Mesendoderm (in vitro differentiated cells): Measurements from ENCODE around the gene ACTN1.

Experiments
- DNase-seq: peaks from one replicate; pipeline ENCODE4 v3.0.0; 2013
- H2AK5ac ChIP-seq: 2 replicates; pipeline ENCODE4 v1.6.1; 2013; ENCODE audit warnings: low read length, inconsistent platforms
- H2BK120ac ChIP-seq: 2 replicates; pipeline ENCODE4 v1.6.1; 2013; ENCODE audit warnings: low read depth, mild to moderate bottlenecking, low read length, moderate library complexity, mixed read lengths
- H2BK15ac ChIP-seq: replicated peaks from 2 replicates; pipeline ENCODE4 v1.6.1; 2013; ENCODE audit warnings: low read depth, mild to moderate bottlenecking, moderate library complexity
- H2BK5ac ChIP-seq: 2 replicates; pipeline ENCODE4 v1.6.1; 2013; ENCODE audit warnings: low read length, inconsistent platforms
- H3K18ac ChIP-seq: 2 replicates; pipeline ENCODE4 v1.6.1; 2013; ENCODE audit warnings: mild to moderate bottlenecking, low read length, mixed read lengths
- H3K23ac ChIP-seq: one replicate; pipeline ENCODE4 v1.6.1; 2013; ENCODE audit warnings: low read length
- H3K27ac ChIP-seq: 2 replicates; pipeline ENCODE4 v1.5.1; 2013; ENCODE audit warnings: low read depth, mild to moderate bottlenecking, inconsistent platforms, low read length, moderate library complexity
- H3K27me3 ChIP-seq: 2 replicates; pipeline ENCODE4 v1.6.1; 2013; ENCODE audit warnings: low read length, control low read depth, mild to moderate bottlenecking, inconsistent platforms; ENCODE audit not compliant: insufficient read depth, poor library complexity
- H3K36me3 ChIP-seq: 2 replicates; pipeline ENCODE4 v1.6.1; 2013; ENCODE audit warnings: low read length, inconsistent platforms; ENCODE audit not compliant: control insufficient read depth, insufficient read depth
- H3K4ac ChIP-seq: one replicate; pipeline ENCODE4 v1.6.1; 2013; ENCODE audit warnings: low read depth, mild to moderate bottlenecking, low read length, moderate library complexity
- H3K4me1 ChIP-seq: 2 replicates; pipeline ENCODE4 v1.6.1; 2013; ENCODE audit warnings: low read depth, low read length, inconsistent platforms; ENCODE audit not compliant: control insufficient read depth
- H3K4me2 ChIP-seq: 2 replicates; pipeline ENCODE4 v1.6.1; 2013; ENCODE audit warnings: low read length
- H3K4me3 ChIP-seq: 2 replicates; pipeline ENCODE4 v1.5.1; 2013; ENCODE audit warnings: mild to moderate bottlenecking, low read length
- H3K56ac ChIP-seq: one replicate; pipeline ENCODE4 v1.6.1; 2013; ENCODE audit warnings: low read length
- H3K79me1 ChIP-seq: 2 replicates; pipeline ENCODE4 v1.6.1; 2013; ENCODE audit warnings: low read length, inconsistent platforms
- H3K79me2 ChIP-seq: 2 replicates; pipeline ENCODE4 v1.6.1; 2013; ENCODE audit warnings: mild to moderate bottlenecking, low read length; ENCODE audit not compliant: control insufficient read depth, insufficient read depth
- H3K9ac ChIP-seq: 2 replicates; pipeline ENCODE4 v1.6.1; 2013; ENCODE audit warnings: low read length, inconsistent platforms
- H4K5ac ChIP-seq: one replicate; pipeline ENCODE4 v1.6.1; 2013; ENCODE audit warnings: low read length
- H4K8ac ChIP-seq: one replicate; pipeline ENCODE4 v1.6.1; 2013; ENCODE audit warnings: low read depth, mild to moderate bottlenecking, control low read depth, low read length, moderate library complexity
- WGBS: extraction: QIAGEN DNeasy Blood & Tissue Kit; methylation state at CpG from one replicate; pipeline ENCODE4 v1.1.7; 2013; ENCODE audit warnings: low lambda C conversion rate, missing lambda C conversion rate; ENCODE audit not compliant: insufficient coverage; ENCODE audit errors: extremely low coverage; 5-methylcytosine and 5-hydroxymethylcytosine counted together

ACTN1 gene

DNA sequence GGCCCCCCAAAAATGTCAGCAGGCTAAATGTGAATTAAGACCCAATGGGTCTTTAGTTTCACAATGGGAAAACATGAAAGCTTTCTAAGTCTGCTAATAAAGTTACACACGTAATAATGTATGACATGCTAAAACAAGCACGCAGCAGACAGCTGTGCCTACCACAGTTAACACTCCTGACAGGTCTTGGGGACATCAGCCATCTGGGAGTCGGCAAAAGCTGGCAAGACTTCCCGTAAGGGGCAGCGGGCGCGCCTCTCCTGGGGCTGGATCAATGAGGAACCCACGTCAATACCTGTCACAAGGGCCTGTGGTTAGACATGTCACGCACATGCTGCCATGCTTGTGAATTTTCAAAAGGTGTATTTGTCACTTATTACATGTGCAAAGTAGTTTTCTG is 45.0 kb downstream of the ACTN1 start:
- no peak overlapping the region for H2BK120ac ChIP-seq
- H3K36me3 ChIP-seq: no peaks in the 10 kb centered on the region
- no peak overlapping the region for H3K23ac ChIP-seq
- no peak overlapping the region for H3K4me2 ChIP-seq
- H2AK5ac ChIP-seq: no peak overlapping the region
- H3K79me2 ChIP-seq: peaks cover 82% of the 10 kb centered on the region
- no peak overlapping the region for H3K4ac ChIP-seq
- DNase-seq: no peak
- no peak overlapping the region for H4K8ac ChIP-seq
- H2BK15ac ChIP-seq: no peak overlapping the region
- no peak overlapping the region for H3K27ac ChIP-seq
- H3K56ac ChIP-seq: no peak overlapping the region
- H3K4me3 ChIP-seq: no peak overlapping the region
- no CpG with 5 or more reads among the region's 9 CpGs for WGBS
- H3K9ac ChIP-seq: no peak overlapping the region
- no peak overlapping the region for H3K18ac ChIP-seq
- no peak overlapping the region for H2BK5ac ChIP-seq
- H3K4me1 ChIP-seq: peaks cover 22% of the 10 kb centered on the region
- peaks cover 32% of the 10 kb centered on the region for H3K79me1 ChIP-seq
- H3K27me3 ChIP-seq: no peaks in the 10 kb centered on the region
- H4K5ac ChIP-seq: no peak overlapping the region

DNA sequence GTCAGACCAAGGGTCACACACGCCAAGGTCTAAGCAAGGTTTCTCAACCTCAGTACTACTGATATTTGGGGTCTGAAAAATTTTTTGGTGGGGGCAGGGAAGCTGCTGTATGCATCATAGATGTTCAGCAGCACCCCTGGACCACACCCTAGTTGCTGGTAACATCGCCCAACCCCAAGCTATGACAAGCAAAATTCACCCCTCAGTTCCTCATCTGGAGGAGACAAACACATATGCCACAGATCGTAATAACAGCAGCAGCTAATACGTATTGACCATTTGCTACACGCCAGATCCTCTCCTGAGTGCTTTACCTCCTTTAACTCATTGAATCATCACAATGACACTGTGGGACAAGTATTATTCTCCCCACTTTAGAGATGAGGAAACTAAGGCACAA is 46.4 kb downstream of the ACTN1 start:
- WGBS: no CpG with 5 or more reads among the region's 5 CpGs
- DNase-seq: no peak
- no peak overlapping the region for H4K8ac ChIP-seq
- H3K4me3 ChIP-seq: no peak overlapping the region
- H3K36me3 ChIP-seq: no peaks in the 10 kb centered on the region
- no peak overlapping the region for H3K56ac ChIP-seq
- no peak overlapping the region for H4K5ac ChIP-seq
- peaks cover 82% of the 10 kb centered on the region for H3K79me2 ChIP-seq
- H2BK120ac ChIP-seq: no peak overlapping the region
- H3K4ac ChIP-seq: no peak overlapping the region
- H3K79me1 ChIP-seq: peaks cover 32% of the 10 kb centered on the region
- no peak overlapping the region for H3K23ac ChIP-seq
- H3K4me1 ChIP-seq: peaks cover 12% of the 10 kb centered on the region
- no peak overlapping the region for H2BK15ac ChIP-seq
- H3K27ac ChIP-seq: no peak overlapping the region
- no peak overlapping the region for H3K18ac ChIP-seq
- H2AK5ac ChIP-seq: no peak overlapping the region
- no peak overlapping the region for H2BK5ac ChIP-seq
- no peak overlapping the region for H3K4me2 ChIP-seq
- no peaks in the 10 kb centered on the region for H3K27me3 ChIP-seq
- H3K9ac ChIP-seq: no peak overlapping the region

DNA sequence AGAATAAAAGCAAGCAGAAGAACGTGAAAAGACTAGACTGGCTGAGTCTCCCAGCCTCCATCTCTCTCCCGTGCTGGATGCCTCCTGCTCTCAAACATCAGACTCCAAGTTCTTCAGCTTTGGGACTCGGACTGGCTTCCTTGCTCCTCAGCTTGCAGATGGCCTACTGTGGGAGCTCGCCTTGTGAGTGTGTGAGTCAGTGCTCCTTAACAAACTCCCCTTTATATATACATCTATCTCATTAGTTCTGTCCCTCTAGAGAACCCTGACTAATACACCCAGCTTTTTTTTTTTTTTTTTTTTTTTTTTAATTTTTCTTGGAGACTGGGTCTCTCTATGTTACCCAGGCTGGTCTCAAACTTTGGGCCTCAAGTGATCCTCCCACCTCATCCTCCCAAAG is 46.9 kb downstream of the ACTN1 start:
- Histone ChIP-seq H3K4me1 (peaks cover 9% of the 10 kb centered on the region), H3K9ac (no peak overlapping the region), H3K27me3 (no peaks in the 10 kb centered on the region), H2BK15ac (no peak overlapping the region), H4K8ac (no peak overlapping the region), H3K56ac (no peak overlapping the region), H2BK120ac (no peak overlapping the region), H3K4me3 (no peak overlapping the region), H3K23ac (no peak overlapping the region), H3K18ac (no peak overlapping the region), H3K27ac (no peak overlapping the region), H4K5ac (no peak overlapping the region), H2BK5ac (no peak overlapping the region), H2AK5ac (no peak overlapping the region), H3K4ac (no peak overlapping the region), H3K79me2 (peaks cover 82% of the 10 kb centered on the region), H3K79me1 (peaks cover 32% of the 10 kb centered on the region), H3K4me2 (no peak overlapping the region), H3K36me3 (no peaks in the 10 kb centered on the region)
- DNase-seq: no peak
- no CpG with 5 or more reads among the region's 4 CpGs for WGBS

DNA sequence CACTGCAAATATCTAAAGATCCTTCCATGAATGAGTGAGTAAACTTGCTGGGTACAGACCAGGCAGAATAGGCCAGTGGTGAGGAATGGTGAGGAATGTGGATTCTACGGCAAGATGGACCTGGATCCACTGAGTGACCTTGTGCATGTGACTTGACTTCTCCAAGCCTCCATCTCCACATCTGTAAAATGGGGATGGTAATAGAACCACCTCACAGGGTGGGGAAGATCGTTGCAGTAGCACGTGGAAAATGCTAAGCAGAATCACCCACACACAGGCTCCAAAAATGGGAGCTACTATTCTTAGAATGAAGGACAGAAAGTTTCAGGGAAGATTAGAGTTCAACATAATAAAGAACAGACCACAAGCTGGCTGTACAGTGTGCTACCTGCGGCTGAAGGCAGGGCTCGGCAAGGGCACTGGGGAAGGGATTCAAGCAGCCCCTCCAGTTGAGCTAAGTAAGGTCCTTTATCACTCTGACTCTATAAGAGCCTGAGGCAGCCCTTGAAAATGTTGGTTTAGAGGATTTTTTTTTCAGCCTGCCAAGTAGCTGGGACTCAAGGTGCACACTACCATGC is 47.5 kb downstream of the ACTN1 start:
- Histone ChIP-seq H3K27me3 (no peaks in the 10 kb centered on the region), H3K27ac (no peak overlapping the region), H2AK5ac (no peak overlapping the region), H4K8ac (no peak overlapping the region), H3K4ac (no peak overlapping the region), H4K5ac (no peak overlapping the region), H2BK5ac (no peak overlapping the region), H3K18ac (no peak overlapping the region), H3K56ac (no peak overlapping the region), H3K23ac (no peak overlapping the region), H3K4me3 (no peak overlapping the region), H3K79me2 (peaks cover 86% of the 10 kb centered on the region), H3K4me2 (no peak overlapping the region), H2BK120ac (no peak overlapping the region), H3K79me1 (peaks cover 35% of the 10 kb centered on the region), H3K4me1 (peaks cover 8% of the 10 kb centered on the region), H3K9ac (no peak overlapping the region), H2BK15ac (no peak overlapping the region), H3K36me3 (no peaks in the 10 kb centered on the region)
- no CpG with 5 or more reads among the region's 5 CpGs for WGBS
- no peak for DNase-seq

DNA sequence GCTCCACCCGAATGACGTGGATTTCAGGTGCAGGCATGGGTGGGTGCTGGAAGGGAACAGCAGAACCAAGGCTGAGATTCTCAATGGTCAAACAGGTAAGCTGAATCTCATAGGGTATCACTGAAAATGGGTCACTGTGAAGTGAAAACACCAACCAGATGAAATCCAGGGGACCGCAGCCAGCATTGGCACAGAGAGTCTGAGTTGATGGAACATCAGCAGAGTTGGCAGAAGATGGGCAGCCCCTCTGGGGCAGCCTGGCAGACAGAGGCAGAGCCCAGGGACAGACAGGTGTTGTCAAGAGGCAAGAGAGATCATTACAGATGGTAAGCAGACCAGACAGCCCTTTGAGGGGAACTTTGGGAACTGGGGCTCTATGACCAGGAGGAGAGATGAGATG is 48.0 kb downstream of the ACTN1 start:
- no peak overlapping the region for H2BK120ac ChIP-seq
- no peak overlapping the region for H3K4ac ChIP-seq
- H3K9ac ChIP-seq: no peak overlapping the region
- H3K79me1 ChIP-seq: peaks cover 35% of the 10 kb centered on the region
- no peak overlapping the region for H2BK15ac ChIP-seq
- H2BK5ac ChIP-seq: no peak overlapping the region
- no peak overlapping the region for H4K5ac ChIP-seq
- no peak overlapping the region for H3K27ac ChIP-seq
- H3K36me3 ChIP-seq: no peaks in the 10 kb centered on the region
- H3K23ac ChIP-seq: no peak overlapping the region
- no peak overlapping the region for H3K4me3 ChIP-seq
- H3K79me2 ChIP-seq: peaks cover 86% of the 10 kb centered on the region
- no peak overlapping the region for H3K56ac ChIP-seq
- no peak for DNase-seq
- no CpG with 5 or more reads among the region's 3 CpGs for WGBS
- peaks cover 4% of the 10 kb centered on the region for H3K4me1 ChIP-seq
- no peak overlapping the region for H4K8ac ChIP-seq
- no peak overlapping the region for H3K18ac ChIP-seq
- no peak overlapping the region for H3K4me2 ChIP-seq
- H3K27me3 ChIP-seq: no peaks in the 10 kb centered on the region
- H2AK5ac ChIP-seq: no peak overlapping the region

DNA sequence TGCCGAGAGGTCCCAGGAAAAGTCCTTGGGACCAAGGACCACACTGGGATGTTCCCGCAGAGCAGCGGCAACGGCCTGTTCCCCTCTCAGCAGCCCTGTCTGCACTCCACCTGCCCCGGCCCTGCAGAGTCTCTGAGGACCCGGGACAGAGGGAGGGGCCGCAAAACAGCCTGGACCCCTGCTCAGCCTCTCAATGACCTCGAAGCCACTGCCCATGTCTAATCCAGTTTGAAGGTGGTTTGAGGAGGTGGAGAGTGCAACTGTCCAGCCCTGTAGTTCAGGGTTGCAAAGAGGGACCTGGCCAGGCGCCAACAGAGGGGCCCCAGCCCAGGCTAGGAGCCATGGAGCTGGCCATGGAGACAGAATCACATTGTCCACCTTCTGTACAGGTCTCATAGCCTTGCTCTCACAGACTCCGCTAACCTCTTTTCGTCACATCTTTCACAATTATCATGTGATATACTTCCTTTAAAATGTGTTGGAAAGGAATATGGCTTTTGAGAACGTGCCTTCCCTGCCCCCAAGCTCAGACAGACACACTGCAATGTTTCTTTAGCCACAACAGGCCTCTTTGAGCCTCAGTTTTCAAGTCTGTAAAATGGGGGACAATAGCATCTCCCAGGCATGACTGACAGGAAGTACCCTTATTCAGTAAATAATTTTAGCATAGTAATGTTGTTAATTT is 49.3 kb downstream of the ACTN1 start:
- H3K36me3 ChIP-seq: no peaks in the 10 kb centered on the region
- peak overlapping the region; percentile 31 for H3K23ac ChIP-seq
- H3K79me2 ChIP-seq: peaks cover 88% of the 10 kb centered on the region
- no peak overlapping the region for H2AK5ac ChIP-seq
- H3K18ac ChIP-seq: no peak overlapping the region
- no CpG with 5 or more reads among the region's 12 CpGs for WGBS
- no peak overlapping the region for H2BK120ac ChIP-seq
- no peak overlapping the region for H3K27ac ChIP-seq
- H3K4me2 ChIP-seq: no peak overlapping the region
- no peak for DNase-seq
- no peak overlapping the region for H4K5ac ChIP-seq
- no peak overlapping the region for H3K9ac ChIP-seq
- no peak overlapping the region for H3K56ac ChIP-seq
- no peaks in the 10 kb centered on the region for H3K4me1 ChIP-seq
- no peaks in the 10 kb centered on the region for H3K27me3 ChIP-seq
- no peak overlapping the region for H3K4me3 ChIP-seq
- H2BK5ac ChIP-seq: no peak overlapping the region
- H2BK15ac ChIP-seq: no peak overlapping the region
- no peak overlapping the region for H4K8ac ChIP-seq
- H3K79me1 ChIP-seq: peaks cover 40% of the 10 kb centered on the region
- H3K4ac ChIP-seq: no peak overlapping the region
